HepG2 (cell line): Measurements from ENCODE around the gene C13orf46.

Experiments used
- CBX2 ChIP-seq, 2 experiments: fragments of 200-600 bp in 1 of 2; sonication (generic); formaldehyde crosslinking in 1 of 2; IDR thresholded peaks; 2 replicates each; pipeline versions ENCODE4 v1.7.0 to v1.8.1; 2018 to 2022; ENCODE audit warnings: low read depth in 2 of 2, low read length in 1 of 2, mild to moderate bottlenecking in 1 of 2, missing genetic modification reagents in 1 of 2
- CHD4 ChIP-seq: fragments of 200-600 bp; sonication (generic); IDR thresholded peaks from 2 replicates; pipeline ENCODE4 v1.7.0; 2017; ENCODE audit warnings: mild to moderate bottlenecking, low read length, borderline replicate concordance
- EZH2 ChIP-seq: conservative IDR thresholded peaks from 2 replicates; pipeline ENCODE4 v1.6.1; 2012; ENCODE audit warnings: mild to moderate bottlenecking, low read depth, low read length, moderate library complexity
- KDM5A ChIP-seq: fragments of 200-600 bp; sonication (generic); IDR thresholded peaks from 2 replicates; pipeline ENCODE4 v1.7.0; 2018; ENCODE audit warnings: antibody characterized with exemption, mild to moderate bottlenecking, low read length, borderline replicate concordance
- RFX5 ChIP-seq: IDR thresholded peaks from 2 replicates; pipeline ENCODE4 v1.6.1; 2011; ENCODE audit warnings: low read depth, low read length, improper control_type of control experiment
- SIX1 ChIP-seq: sonication (generic); formaldehyde crosslinking; IDR thresholded peaks from 2 replicates; pipeline ENCODE4 v1.4.0; 2020; ENCODE audit warnings: missing genetic modification reagents, borderline replicate concordance
- ZNF121 ChIP-seq: sonication (generic); formaldehyde crosslinking; IDR thresholded peaks from 2 replicates; pipeline ENCODE4 v1.5.0; 2020; ENCODE audit warnings: mild to moderate bottlenecking, missing genetic modification reagents
- ZNF34 ChIP-seq: sonication (generic); formaldehyde crosslinking; IDR thresholded peaks from 2 replicates; pipeline ENCODE4 v1.4.0; 2020; ENCODE audit warnings: mild to moderate bottlenecking, missing genetic modification reagents, borderline replicate concordance
- ZNF678 ChIP-seq: sonication (generic); formaldehyde crosslinking; IDR thresholded peaks from 2 replicates; pipeline ENCODE4 v1.4.0; 2020; ENCODE audit warnings: mild to moderate bottlenecking, missing genetic modification reagents
- TF ChIP-seq, protein P1 (sequence below): sonication (generic); formaldehyde crosslinking; IDR thresholded peaks from 2 replicates; pipeline ENCODE4 v1.5.0; 2020; ENCODE audit warnings: mild to moderate bottlenecking, missing genetic modification reagents, moderate library complexity
- TF ChIP-seq, protein P2 (sequence below): IDR thresholded peaks from 2 replicates; pipeline ENCODE4 v1.6.1; 2016; ENCODE audit warnings: low read depth, control low read depth

DNA sequence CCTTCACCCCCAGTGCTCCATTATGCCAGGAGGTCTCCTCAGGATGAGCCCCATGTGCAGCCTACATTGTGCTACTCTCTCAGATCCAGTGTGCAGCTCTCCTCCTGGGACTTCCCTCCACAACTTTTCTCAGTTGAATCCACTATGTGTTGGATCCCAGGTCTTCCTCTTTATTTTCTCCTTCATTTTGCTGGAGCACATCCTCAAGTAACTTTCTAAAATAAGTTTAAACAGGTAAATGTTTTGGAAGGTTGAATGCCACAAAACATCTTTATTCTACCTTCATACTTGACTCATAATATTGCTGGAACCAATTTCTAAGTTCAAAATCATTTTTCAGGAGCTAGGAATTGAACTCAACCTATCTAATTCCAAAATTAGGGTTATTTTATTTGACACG, 52.1 kb downstream of the C13orf46 start:
- TF ChIP-seq KDM5A (no peak), CBX2 (IDR thresholded peaks at IDR 0.05; ENCODE audit: low read depth, low read length) (no peak), CBX2 (CRISPR knock-in tag; IDR thresholded peaks at IDR 0.05; ENCODE audit: low read depth) (no peak), SIX1 (CRISPR knock-in tag) (no peak), CHD4 (no peak), ZNF34 (CRISPR knock-in tag) (no peak), ZNF121 (no peak), ZNF678 (CRISPR knock-in tag) (no peak), RFX5 (no peak), EZH2 (no peak)
- TF ChIP-seq, protein P1, sequence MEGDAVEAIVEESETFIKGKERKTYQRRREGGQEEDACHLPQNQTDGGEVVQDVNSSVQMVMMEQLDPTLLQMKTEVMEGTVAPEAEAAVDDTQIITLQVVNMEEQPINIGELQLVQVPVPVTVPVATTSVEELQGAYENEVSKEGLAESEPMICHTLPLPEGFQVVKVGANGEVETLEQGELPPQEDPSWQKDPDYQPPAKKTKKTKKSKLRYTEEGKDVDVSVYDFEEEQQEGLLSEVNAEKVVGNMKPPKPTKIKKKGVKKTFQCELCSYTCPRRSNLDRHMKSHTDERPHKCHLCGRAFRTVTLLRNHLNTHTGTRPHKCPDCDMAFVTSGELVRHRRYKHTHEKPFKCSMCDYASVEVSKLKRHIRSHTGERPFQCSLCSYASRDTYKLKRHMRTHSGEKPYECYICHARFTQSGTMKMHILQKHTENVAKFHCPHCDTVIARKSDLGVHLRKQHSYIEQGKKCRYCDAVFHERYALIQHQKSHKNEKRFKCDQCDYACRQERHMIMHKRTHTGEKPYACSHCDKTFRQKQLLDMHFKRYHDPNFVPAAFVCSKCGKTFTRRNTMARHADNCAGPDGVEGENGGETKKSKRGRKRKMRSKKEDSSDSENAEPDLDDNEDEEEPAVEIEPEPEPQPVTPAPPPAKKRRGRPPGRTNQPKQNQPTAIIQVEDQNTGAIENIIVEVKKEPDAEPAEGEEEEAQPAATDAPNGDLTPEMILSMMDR (CRISPR knock-in tag) = no peak
- TF ChIP-seq, protein P2, sequence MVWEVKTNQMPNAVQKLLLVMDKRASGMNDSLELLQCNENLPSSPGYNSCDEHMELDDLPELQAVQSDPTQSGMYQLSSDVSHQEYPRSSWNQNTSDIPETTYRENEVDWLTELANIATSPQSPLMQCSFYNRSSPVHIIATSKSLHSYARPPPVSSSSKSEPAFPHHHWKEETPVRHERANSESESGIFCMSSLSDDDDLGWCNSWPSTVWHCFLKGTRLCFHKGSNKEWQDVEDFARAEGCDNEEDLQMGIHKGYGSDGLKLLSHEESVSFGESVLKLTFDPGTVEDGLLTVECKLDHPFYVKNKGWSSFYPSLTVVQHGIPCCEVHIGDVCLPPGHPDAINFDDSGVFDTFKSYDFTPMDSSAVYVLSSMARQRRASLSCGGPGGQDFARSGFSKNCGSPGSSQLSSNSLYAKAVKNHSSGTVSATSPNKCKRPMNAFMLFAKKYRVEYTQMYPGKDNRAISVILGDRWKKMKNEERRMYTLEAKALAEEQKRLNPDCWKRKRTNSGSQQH (CRISPR knock-in tag) = no peak
